HepG2 (cell line): Measurements from ENCODE around the gene SVOPL. TPM values are rescaled to one million over a fixed set of nuclear protein-coding genes. Genes with fewer than 3 reads are reported as not detected.
A peak's percentile ranks its signal among the peaks of the same experiment; 100 is the strongest.

ENCODE experiments used
- BCL6 ChIP-seq: IDR thresholded peaks from 2 replicates; pipeline ENCODE4 v1.6.1; 2016; ENCODE audit warnings: missing genetic modification reagents, missing compliant biosample characterization
- CAMTA2 ChIP-seq: sonication (generic); formaldehyde crosslinking; IDR thresholded peaks from 2 replicates; pipeline ENCODE4 v1.4.0; 2020; ENCODE audit warnings: mild to moderate bottlenecking, missing genetic modification reagents, borderline replicate concordance
- FOXK2 ChIP-seq: fragments of 450-650 bp; IDR thresholded peaks from 2 replicates; pipeline ENCODE4 v1.6.1; 2016
- GATAD1 ChIP-seq: IDR thresholded peaks from 2 replicates; pipeline ENCODE4 v1.6.1; 2016; ENCODE audit warnings: missing genetic modification reagents, missing compliant biosample characterization
- IKZF1 ChIP-seq: fragments of 450-650 bp; IDR thresholded peaks from 2 replicates; pipeline ENCODE4 v1.7.1; 2016
- LCORL ChIP-seq, 2 experiments: fragments of 450-650 bp in 1 of 2; sonication (generic) in 1 of 2; formaldehyde crosslinking in 1 of 2; IDR thresholded peaks; 2 replicates each; pipeline versions ENCODE4 v1.5.0 to v1.6.1; 2017 to 2020; ENCODE audit warnings: antibody characterized with exemption in 1 of 2, missing genetic modification reagents in 1 of 2
- NR2F1 ChIP-seq, 2 experiments: fragments of 450-650 bp in 1 of 2; formaldehyde crosslinking in 1 of 2; IDR thresholded peaks; 2 replicates each; pipeline versions ENCODE4 v1.5.0 to v1.6.1; 2016 to 2020; ENCODE audit warnings: mild to moderate bottlenecking in 1 of 2, missing compliant biosample characterization in 1 of 2, missing genetic modification reagents in 1 of 2, moderate library complexity in 1 of 2
- SMC3 ChIP-seq: IDR thresholded peaks from 2 replicates; pipeline ENCODE4 v1.6.1; 2011; ENCODE audit warnings: low read length, improper control_type of control experiment
- ZFP1 ChIP-seq: IDR thresholded peaks from 2 replicates; pipeline ENCODE4 v1.6.1; 2016
- ZNF292 ChIP-seq: sonication (generic); formaldehyde crosslinking; IDR thresholded peaks from 2 replicates; pipeline ENCODE4 v1.8.1; 2022; ENCODE audit warnings: mild to moderate bottlenecking, low read depth, missing genetic modification reagents, borderline replicate concordance
- ZNF430 ChIP-seq: sonication (generic); formaldehyde crosslinking; IDR thresholded peaks from 2 replicates; pipeline ENCODE4 v1.9.0; 2021; ENCODE audit warnings: mild to moderate bottlenecking, missing genetic modification reagents
- ZNF672 ChIP-seq: sonication (generic); formaldehyde crosslinking; IDR thresholded peaks from 2 replicates; pipeline ENCODE4 v1.8.1; 2022; ENCODE audit warnings: missing genetic modification reagents
- ZNF747 ChIP-seq: sonication (generic); formaldehyde crosslinking; IDR thresholded peaks from 2 replicates; pipeline ENCODE4 v1.8.1; 2023; ENCODE audit warnings: missing genetic modification reagents, mild to moderate bottlenecking, borderline replicate concordance
- ZNF883 ChIP-seq: sonication (generic); formaldehyde crosslinking; IDR thresholded peaks from 2 replicates; pipeline ENCODE4 v1.5.1; 2020; ENCODE audit warnings: mild to moderate bottlenecking, missing genetic modification reagents; ENCODE audit errors: not compliant biosample characterization
- polyA plus RNA-seq, 8 experiments: library from polyadenylated mRNA; depleted of rRNA in 3 of 8; stranded (reverse) in 7 of 8; unstranded in 1 of 8; fragments of >200 nt; fragmentation: Illumina TruSeq in 4 of 8; extraction: Trizol in 4 of 8; gene quantifications; 2 replicates each; pipeline versions ENCODE4 v1.2.1 to v1.2.3, GENCODE V29; 2011 to 2016; ENCODE audit warnings: low read depth in 4 of 8, missing spikeins in 1 of 8, mixed read lengths in 1 of 8; ENCODE audit not compliant: insufficient read depth in 1 of 8
- total RNA-seq, 5 experiments: library from RNA; depleted of rRNA; stranded (reverse); fragments of >200 nt; fragmentation: Illumina TruSeq; extraction: Trizol; gene quantifications; 2 replicates each; pipeline ENCODE4 v1.2.3, GENCODE V29; 2016; ENCODE audit warnings: low read depth in 1 of 5
- TF ChIP-seq, protein P1 (sequence below): sonication (generic); formaldehyde crosslinking; IDR thresholded peaks from 2 replicates; pipeline ENCODE4 v1.4.0; 2020; ENCODE audit warnings: missing genetic modification reagents, mild to moderate bottlenecking, borderline replicate concordance
- TF ChIP-seq, protein P2 (sequence below): IDR thresholded peaks from 2 replicates; pipeline ENCODE4 v1.6.1; 2012; ENCODE audit warnings: low read length, improper control_type of control experiment
- TF ChIP-seq, protein P3 (sequence below): sonication (generic); formaldehyde crosslinking; IDR thresholded peaks from 2 replicates; pipeline ENCODE4 v1.4.0; 2020; ENCODE audit warnings: mild to moderate bottlenecking, missing genetic modification reagents, borderline replicate concordance
- TF ChIP-seq, protein P4 (sequence below): sonication (generic); formaldehyde crosslinking; IDR thresholded peaks from 2 replicates; pipeline ENCODE4 v1.5.0; 2020; ENCODE audit warnings: missing genetic modification reagents, mild to moderate bottlenecking, borderline replicate concordance

Gene SVOPL
- total and polyA plus RNA-seq, 2 of the 13 experiments (the other 11 are each of a cell fraction or from before 2014, with no cell fraction given) = not detected

DNA sequence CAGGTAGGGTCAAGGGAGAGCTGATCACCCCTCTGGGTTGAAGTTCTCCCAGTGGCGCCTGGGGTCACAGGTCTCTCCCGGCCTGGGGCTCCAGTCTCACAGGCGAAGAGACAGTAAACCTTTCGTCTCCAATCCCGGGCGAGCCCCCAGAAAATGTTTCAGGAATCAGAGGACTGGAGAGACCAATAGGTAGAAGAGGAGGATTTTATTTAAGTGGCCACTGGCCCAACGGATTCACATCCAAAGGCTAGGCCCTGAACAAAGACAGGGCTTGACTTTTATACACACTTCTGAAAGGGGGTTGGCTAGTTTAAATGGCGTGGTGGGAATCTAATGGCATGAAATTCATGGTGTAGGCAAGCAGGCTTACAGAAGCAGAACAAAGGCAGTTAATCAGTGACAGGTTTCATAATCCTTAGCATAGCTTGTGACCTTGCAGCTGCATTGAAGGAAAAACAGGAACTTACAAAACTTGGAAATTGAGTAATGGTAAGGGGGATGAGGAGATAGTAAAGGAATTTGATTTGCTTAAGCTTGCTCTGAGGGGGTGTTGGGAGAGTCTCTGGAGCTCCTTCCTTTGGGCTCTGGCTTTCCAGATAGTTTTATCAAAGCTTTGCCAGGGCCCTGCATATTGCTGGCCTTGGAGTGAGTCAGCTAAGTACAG, 135.6 kb downstream of the SVOPL start (continued):
- TF ChIP-seq, protein P1, sequence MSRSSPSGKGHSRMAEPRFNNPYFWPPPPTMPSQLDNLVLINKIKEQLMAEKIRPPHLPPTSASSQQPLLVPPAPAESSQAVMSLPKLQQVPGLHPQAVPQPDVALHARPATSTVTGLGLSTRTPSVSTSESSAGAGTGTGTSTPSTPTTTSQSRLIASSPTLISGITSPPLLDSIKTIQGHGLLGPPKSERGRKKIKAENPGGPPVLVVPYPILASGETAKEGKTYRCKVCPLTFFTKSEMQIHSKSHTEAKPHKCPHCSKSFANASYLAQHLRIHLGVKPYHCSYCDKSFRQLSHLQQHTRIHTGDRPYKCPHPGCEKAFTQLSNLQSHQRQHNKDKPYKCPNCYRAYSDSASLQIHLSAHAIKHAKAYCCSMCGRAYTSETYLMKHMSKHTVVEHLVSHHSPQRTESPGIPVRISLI = peak; percentile 44; the same call in 1 of the 2 replicates
- TF ChIP-seq, protein P2, sequence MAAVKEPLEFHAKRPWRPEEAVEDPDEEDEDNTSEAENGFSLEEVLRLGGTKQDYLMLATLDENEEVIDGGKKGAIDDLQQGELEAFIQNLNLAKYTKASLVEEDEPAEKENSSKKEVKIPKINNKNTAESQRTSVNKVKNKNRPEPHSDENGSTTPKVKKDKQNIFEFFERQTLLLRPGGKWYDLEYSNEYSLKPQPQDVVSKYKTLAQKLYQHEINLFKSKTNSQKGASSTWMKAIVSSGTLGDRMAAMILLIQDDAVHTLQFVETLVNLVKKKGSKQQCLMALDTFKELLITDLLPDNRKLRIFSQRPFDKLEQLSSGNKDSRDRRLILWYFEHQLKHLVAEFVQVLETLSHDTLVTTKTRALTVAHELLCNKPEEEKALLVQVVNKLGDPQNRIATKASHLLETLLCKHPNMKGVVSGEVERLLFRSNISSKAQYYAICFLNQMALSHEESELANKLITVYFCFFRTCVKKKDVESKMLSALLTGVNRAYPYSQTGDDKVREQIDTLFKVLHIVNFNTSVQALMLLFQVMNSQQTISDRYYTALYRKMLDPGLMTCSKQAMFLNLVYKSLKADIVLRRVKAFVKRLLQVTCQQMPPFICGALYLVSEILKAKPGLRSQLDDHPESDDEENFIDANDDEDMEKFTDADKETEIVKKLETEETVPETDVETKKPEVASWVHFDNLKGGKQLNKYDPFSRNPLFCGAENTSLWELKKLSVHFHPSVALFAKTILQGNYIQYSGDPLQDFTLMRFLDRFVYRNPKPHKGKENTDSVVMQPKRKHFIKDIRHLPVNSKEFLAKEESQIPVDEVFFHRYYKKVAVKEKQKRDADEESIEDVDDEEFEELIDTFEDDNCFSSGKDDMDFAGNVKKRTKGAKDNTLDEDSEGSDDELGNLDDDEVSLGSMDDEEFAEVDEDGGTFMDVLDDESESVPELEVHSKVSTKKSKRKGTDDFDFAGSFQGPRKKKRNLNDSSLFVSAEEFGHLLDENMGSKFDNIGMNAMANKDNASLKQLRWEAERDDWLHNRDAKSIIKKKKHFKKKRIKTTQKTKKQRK = no peak
- TF ChIP-seq SMC3 = no peak
- peak; percentile 13 for TF ChIP-seq ZNF883 (CRISPR knock-in tag)
- TF ChIP-seq ZNF672 (CRISPR knock-in tag) = no peak
- 0 out of 2 replicates have a peak, but pooled peaks have one; percentile 0 for TF ChIP-seq ZNF292
- TF ChIP-seq ZNF747 (CRISPR knock-in tag) = peak; percentile 64; the same call in 1 of the 2 replicates
- no peak for TF ChIP-seq CAMTA2 (CRISPR knock-in tag)
- TF ChIP-seq, protein P3, sequence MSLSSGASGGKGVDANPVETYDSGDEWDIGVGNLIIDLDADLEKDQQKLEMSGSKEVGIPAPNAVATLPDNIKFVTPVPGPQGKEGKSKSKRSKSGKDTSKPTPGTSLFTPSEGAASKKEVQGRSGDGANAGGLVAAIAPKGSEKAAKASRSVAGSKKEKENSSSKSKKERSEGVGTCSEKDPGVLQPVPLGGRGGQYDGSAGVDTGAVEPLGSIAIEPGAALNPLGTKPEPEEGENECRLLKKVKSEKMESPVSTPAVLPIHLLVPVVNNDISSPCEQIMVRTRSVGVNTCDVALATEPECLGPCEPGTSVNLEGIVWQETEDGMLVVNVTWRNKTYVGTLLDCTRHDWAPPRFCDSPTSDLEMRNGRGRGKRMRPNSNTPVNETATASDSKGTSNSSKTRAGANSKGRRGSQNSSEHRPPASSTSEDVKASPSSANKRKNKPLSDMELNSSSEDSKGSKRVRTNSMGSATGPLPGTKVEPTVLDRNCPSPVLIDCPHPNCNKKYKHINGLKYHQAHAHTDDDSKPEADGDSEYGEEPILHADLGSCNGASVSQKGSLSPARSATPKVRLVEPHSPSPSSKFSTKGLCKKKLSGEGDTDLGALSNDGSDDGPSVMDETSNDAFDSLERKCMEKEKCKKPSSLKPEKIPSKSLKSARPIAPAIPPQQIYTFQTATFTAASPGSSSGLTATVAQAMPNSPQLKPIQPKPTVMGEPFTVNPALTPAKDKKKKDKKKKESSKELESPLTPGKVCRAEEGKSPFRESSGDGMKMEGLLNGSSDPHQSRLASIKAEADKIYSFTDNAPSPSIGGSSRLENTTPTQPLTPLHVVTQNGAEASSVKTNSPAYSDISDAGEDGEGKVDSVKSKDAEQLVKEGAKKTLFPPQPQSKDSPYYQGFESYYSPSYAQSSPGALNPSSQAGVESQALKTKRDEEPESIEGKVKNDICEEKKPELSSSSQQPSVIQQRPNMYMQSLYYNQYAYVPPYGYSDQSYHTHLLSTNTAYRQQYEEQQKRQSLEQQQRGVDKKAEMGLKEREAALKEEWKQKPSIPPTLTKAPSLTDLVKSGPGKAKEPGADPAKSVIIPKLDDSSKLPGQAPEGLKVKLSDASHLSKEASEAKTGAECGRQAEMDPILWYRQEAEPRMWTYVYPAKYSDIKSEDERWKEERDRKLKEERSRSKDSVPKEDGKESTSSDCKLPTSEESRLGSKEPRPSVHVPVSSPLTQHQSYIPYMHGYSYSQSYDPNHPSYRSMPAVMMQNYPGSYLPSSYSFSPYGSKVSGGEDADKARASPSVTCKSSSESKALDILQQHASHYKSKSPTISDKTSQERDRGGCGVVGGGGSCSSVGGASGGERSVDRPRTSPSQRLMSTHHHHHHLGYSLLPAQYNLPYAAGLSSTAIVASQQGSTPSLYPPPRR (CRISPR knock-in tag) = peak; percentile 81
- TF ChIP-seq, protein P4, sequence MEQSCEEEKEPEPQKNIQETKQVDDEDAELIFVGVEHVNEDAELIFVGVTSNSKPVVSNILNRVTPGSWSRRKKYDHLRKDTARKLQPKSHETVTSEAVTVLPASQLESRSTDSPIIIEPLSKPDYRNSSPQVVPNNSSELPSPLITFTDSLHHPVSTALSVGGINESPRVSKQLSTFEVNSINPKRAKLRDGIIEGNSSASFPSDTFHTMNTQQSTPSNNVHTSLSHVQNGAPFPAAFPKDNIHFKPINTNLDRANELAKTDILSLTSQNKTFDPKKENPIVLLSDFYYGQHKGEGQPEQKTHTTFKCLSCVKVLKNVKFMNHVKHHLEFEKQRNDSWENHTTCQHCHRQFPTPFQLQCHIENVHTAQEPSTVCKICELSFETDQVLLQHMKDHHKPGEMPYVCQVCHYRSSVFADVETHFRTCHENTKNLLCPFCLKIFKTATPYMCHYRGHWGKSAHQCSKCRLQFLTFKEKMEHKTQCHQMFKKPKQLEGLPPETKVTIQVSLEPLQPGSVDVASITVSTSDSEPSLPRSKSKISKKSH (CRISPR knock-in tag) = 0 out of 2 replicates have a peak, but pooled peaks have one; percentile 33
- TF ChIP-seq ZNF430 (CRISPR knock-in tag) = 0 out of 2 replicates have a peak, but pooled peaks have one; percentile 38
- 0 out of 2 replicates have a peak, but pooled peaks have one; percentile 16 for TF ChIP-seq FOXK2
- peak; percentile 47; the same call in 1 of the 2 replicates for TF ChIP-seq GATAD1 (CRISPR knock-in tag)
- peak; percentile 8 to 17; a peak in 1 of 4 replicates for TF ChIP-seq NR2F1 (CRISPR knock-in tag; IDR thresholded peaks at IDR 0.05)
- 0 out of 2 replicates have a peak, but pooled peaks have one; percentile 32 for TF ChIP-seq LCORL (IDR thresholded peaks at IDR 0.05)
- peak; percentile 64; the same call in 1 of the 2 replicates for TF ChIP-seq LCORL (CRISPR knock-in tag; IDR thresholded peaks at IDR 0.05)
- TF ChIP-seq ZFP1 (CRISPR knock-in tag) = peak; percentile 86; the same call in 1 of the 2 replicates
- no peak for TF ChIP-seq IKZF1
- peak; percentile 72 for TF ChIP-seq BCL6 (CRISPR knock-in tag)
